HG03066 (cell line): ENCODE measurements around the gene ATP2B1.
"Not testable (repeated sequence)": the region's sequence is repeated elsewhere in the genome, so short reads cannot be mapped to it uniquely, and the experiment has no call there.

Source experiments
- ATAC-seq: cut with Tn5 transposase; IDR thresholded peaks from one replicate; pipeline ENCODE4 v1.9.1; 2021; ENCODE audit warnings: low read depth; ENCODE audit not compliant: unreplicated experiment

Gene ATP2B1

GRCh38 chr12:89708565-89709156, at the start of gene ATP2B1:
ATP2B1 (minus strand) TSS chr12:89708838; CDS start chr12:89655886, 52,952 bp downstream.
- peak; percentile 49 for ATAC-seq

- ATAC-seq: not testable (repeated sequence)
Observed at GRCh38 chr12:89757987-89758386, 49.3 kb upstream of the ATP2B1 start.

GRCh38 chr12:89756585-89757398, 48.2 kb upstream of the ATP2B1 start:
- peak; percentile 90 for ATAC-seq

GRCh38 chr12:89756194-89756584, 47.6 kb upstream of the ATP2B1 start:
- peak; percentile 11 for ATAC-seq

GRCh38 chr12:89753997-89754396, 45.4 kb upstream of the ATP2B1 start:
- ATAC-seq: no peak

GRCh38 chr12:89752341-89752740, 43.7 kb upstream of the ATP2B1 start:
- ATAC-seq: peak; percentile 41

GRCh38 chr12:89750389-89751351, 42.0 kb upstream of the ATP2B1 start:
- no peak for ATAC-seq

GRCh38 chr12:89748791-89749190, 40.2 kb upstream of the ATP2B1 start:
- no peak for ATAC-seq

GRCh38 chr12:89745286-89745685, 36.6 kb upstream of the ATP2B1 start:
- no peak for ATAC-seq

GRCh38 chr12:89742337-89743022, 33.8 kb upstream of the ATP2B1 start:
- ATAC-seq: no peak

GRCh38 chr12:89740943-89741342, 32.3 kb upstream of the ATP2B1 start:
- ATAC-seq: no peak

GRCh38 chr12:89736995-89737394, 28.4 kb upstream of the ATP2B1 start:
- ATAC-seq: no peak

GRCh38 chr12:89733579-89734201, 25.1 kb upstream of the ATP2B1 start:
- no peak for ATAC-seq

GRCh38 chr12:89732522-89732921, 23.9 kb upstream of the ATP2B1 start:
- ATAC-seq: no peak

GRCh38 chr12:89731614-89732013, 23.0 kb upstream of the ATP2B1 start:
- ATAC-seq: no peak

- ATAC-seq: no peak
Observed at GRCh38 chr12:89731089-89731488, 22.5 kb upstream of the ATP2B1 start.

- no peak for ATAC-seq
Observed at GRCh38 chr12:89729946-89730459, 21.4 kb upstream of the ATP2B1 start.

- ATAC-seq: no peak
Observed at GRCh38 chr12:89723276-89723675, 14.6 kb upstream of the ATP2B1 start.

GRCh38 chr12:89721291-89721987, 12.8 kb upstream of the ATP2B1 start:
- peak; percentile 97 for ATAC-seq
